HEK293T (cell line): Measurements from ENCODE around the gene PNPO.

ENCODE experiments used
- FOXK2 ChIP-seq: fragments of 450-650 bp; IDR thresholded peaks from 2 replicates; pipeline ENCODE4 v1.6.1; 2016; ENCODE audit warnings: mild to moderate bottlenecking
- FOXM1 ChIP-seq: fragments of 450-650 bp; IDR thresholded peaks from 2 replicates; pipeline ENCODE4 v1.6.1; 2017; ENCODE audit warnings: mild to moderate bottlenecking, borderline replicate concordance
- LEF1 ChIP-seq: fragments of 450-650 bp; IDR thresholded peaks from 2 replicates; pipeline ENCODE4 v1.6.1; 2017; ENCODE audit warnings: mild to moderate bottlenecking, borderline replicate concordance
- SUZ12 ChIP-seq: fragments of 450-650 bp; IDR thresholded peaks from 2 replicates; pipeline ENCODE4 v1.6.1; 2016; ENCODE audit warnings: mild to moderate bottlenecking

DNA sequence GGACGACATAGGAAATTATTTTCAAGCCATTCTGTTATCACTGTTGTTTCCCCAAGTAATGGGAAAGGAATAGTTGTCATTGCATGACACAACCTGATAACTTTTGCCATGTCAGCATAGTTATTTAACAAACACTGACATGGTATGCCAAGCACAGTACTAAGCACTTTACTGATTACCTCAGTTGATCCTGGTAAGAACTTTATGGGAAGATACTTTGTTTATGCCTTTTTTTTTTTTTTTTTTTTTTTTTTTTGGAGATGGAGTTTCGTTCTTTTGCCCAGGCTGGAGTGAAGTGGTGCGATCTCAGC lies 15.7 kb upstream of the PNPO start:
- TF ChIP-seq FOXM1 (no peak), LEF1 (no peak), SUZ12 (no peak), FOXK2 (no peak)
